ENCODE results near the gene MMP14. TPM values are rescaled to one million over a fixed set of nuclear protein-coding genes. Genes with fewer than 3 reads are reported as not detected.
A peak's percentile ranks its signal among the peaks of the same experiment; 100 is the strongest.

Gene MMP14
- total and polyA plus RNA-seq, 2 experiments from 2014 or later = 7.0 to 56.4 TPM

DNA sequence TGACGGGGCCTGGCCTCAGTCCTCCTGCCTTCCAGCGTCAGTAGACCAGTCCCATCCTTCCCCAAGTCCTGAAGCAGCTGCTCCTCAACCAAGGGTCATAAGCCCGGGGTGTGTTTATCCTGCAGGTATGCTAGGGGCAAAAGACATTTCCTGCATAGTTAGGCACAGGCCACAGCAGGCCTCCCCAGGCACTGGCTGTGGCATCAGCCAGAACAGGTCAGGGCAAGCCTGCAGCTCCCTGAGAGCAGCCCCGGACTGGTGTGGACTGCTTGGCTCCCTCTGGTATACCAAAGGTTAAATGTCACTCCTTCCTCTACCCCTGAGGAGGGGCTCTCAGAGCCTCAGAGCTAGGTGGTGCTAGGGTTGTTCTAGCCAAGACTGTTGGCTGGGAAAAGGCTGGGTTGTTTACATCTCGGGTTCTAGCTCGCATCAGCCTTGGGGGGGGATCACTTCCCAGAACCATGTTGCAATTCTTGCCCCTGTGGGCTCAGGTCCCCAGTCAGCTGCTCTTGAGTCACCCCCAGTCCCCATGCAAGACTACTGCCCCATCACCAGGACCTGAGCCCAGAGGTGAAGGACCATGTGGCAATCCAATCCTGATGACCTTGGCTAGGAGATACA is 2.9 kb downstream of the MMP14 start:
- Mint-ChIP-seq H3K4me3 (peak overlapping the region; percentile 94), H3K4me1 (peaks cover 39% of the 10 kb centered on the region), H3K9me3 (no peaks in the 10 kb centered on the region), H3K36me3 (ENCODE audit: low read depth) (peaks cover 43% of the 10 kb centered on the region), H3K27me3 (ENCODE audit: insufficient read depth, low read depth, poor library complexity) (peaks cover 16% of the 10 kb centered on the region), H3K27ac (peak overlapping the region; percentile 85)
- Histone ChIP-seq H3K9me2 (ENCODE audit: insufficient read depth) (no peaks in the 10 kb centered on the region), H3K4me1 (ENCODE audit: insufficient read depth) (peaks cover 23% of the 10 kb centered on the region), H3K4me2 (peak overlapping the region; percentile 97), H3K27ac (ENCODE audit: low read depth) (no peak overlapping the region), H3K4me3 (peak overlapping the region; percentile 95; the same call in 1 of the 2 replicates), H2AFZ (no peak overlapping the region), H3K36me3 (ENCODE audit: insufficient read depth) (peaks cover 8% of the 10 kb centered on the region), H3F3A (replicated peaks; ENCODE audit: low read depth) (peaks cover 18% of the 10 kb centered on the region), H3K79me2 (replicated peaks; ENCODE audit: insufficient read depth) (peaks cover 26% of the 10 kb centered on the region), H3K27me3 (ENCODE audit: insufficient read depth) (no peaks in the 10 kb centered on the region), H4K20me1 (replicated peaks; ENCODE audit: insufficient read depth) (no peaks in the 10 kb centered on the region)
- DNase-seq (ENCODE audit: low spot score) (no peak), ATAC-seq (no peak; the same call in 2 of the 3 replicates)
- TF ChIP-seq POLR2AphosphoS5 (IDR thresholded peaks at IDR 0.05; ENCODE audit: low read depth) (no peak), CREB1 (CRISPR knock-in tag; IDR thresholded peaks at IDR 0.05; ENCODE audit: low read depth) (no peak), JUNB (IDR thresholded peaks at IDR 0.05; ENCODE audit: unreplicated experiment) (no peak)
- TF ChIP-seq, protein P1, sequence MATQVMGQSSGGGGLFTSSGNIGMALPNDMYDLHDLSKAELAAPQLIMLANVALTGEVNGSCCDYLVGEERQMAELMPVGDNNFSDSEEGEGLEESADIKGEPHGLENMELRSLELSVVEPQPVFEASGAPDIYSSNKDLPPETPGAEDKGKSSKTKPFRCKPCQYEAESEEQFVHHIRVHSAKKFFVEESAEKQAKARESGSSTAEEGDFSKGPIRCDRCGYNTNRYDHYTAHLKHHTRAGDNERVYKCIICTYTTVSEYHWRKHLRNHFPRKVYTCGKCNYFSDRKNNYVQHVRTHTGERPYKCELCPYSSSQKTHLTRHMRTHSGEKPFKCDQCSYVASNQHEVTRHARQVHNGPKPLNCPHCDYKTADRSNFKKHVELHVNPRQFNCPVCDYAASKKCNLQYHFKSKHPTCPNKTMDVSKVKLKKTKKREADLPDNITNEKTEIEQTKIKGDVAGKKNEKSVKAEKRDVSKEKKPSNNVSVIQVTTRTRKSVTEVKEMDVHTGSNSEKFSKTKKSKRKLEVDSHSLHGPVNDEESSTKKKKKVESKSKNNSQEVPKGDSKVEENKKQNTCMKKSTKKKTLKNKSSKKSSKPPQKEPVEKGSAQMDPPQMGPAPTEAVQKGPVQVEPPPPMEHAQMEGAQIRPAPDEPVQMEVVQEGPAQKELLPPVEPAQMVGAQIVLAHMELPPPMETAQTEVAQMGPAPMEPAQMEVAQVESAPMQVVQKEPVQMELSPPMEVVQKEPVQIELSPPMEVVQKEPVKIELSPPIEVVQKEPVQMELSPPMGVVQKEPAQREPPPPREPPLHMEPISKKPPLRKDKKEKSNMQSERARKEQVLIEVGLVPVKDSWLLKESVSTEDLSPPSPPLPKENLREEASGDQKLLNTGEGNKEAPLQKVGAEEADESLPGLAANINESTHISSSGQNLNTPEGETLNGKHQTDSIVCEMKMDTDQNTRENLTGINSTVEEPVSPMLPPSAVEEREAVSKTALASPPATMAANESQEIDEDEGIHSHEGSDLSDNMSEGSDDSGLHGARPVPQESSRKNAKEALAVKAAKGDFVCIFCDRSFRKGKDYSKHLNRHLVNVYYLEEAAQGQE (IDR thresholded peaks at IDR 0.05; ENCODE audit: unreplicated experiment) = no peak

DNA sequence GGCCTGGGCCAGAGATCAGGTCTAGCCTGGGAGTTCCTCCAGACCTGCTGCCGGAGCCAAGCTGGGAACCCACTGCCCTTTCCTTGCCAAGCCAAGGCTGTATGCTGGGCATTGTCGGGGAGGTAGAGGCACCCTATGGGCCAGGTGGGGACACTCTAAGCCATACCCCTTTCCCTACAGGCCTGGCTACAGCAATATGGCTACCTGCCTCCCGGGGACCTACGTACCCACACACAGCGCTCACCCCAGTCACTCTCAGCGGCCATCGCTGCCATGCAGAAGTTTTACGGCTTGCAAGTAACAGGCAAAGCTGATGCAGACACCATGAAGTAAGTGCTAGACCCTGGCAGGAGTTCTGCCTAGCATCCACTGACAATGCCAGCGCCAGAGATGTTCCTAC is 4.9 kb downstream of the MMP14 start:
- Mint-ChIP-seq H3K4me1 (peaks cover 29% of the 10 kb centered on the region), H3K4me3 (no peak overlapping the region), H3K27ac (no peak overlapping the region), H3K36me3 (ENCODE audit: low read depth) (peaks cover 48% of the 10 kb centered on the region), H3K27me3 (ENCODE audit: insufficient read depth, low read depth, poor library complexity) (peaks cover 18% of the 10 kb centered on the region), H3K9me3 (no peaks in the 10 kb centered on the region)
- DNase-seq (ENCODE audit: low spot score) (no peak), ATAC-seq (no peak)
- Histone ChIP-seq H3K27me3 (ENCODE audit: insufficient read depth) (no peaks in the 10 kb centered on the region), H3F3A (replicated peaks; ENCODE audit: low read depth) (peaks cover 6% of the 10 kb centered on the region; the same call in 1 of the 2 replicates), H3K4me2 (no peak overlapping the region), H3K4me3 (no peak overlapping the region), H3K4me1 (ENCODE audit: insufficient read depth) (peaks cover 14% of the 10 kb centered on the region; the same call in 1 of the 2 replicates), H3K36me3 (ENCODE audit: insufficient read depth) (no peaks in the 10 kb centered on the region; the same call in 1 of the 2 replicates), H4K20me1 (replicated peaks; ENCODE audit: insufficient read depth) (no peaks in the 10 kb centered on the region), H3K27ac (ENCODE audit: low read depth) (no peak overlapping the region), H2AFZ (no peak overlapping the region), H3K9me2 (ENCODE audit: insufficient read depth) (no peaks in the 10 kb centered on the region), H3K79me2 (replicated peaks; ENCODE audit: insufficient read depth) (peaks cover 26% of the 10 kb centered on the region)
- TF ChIP-seq, protein P2, sequence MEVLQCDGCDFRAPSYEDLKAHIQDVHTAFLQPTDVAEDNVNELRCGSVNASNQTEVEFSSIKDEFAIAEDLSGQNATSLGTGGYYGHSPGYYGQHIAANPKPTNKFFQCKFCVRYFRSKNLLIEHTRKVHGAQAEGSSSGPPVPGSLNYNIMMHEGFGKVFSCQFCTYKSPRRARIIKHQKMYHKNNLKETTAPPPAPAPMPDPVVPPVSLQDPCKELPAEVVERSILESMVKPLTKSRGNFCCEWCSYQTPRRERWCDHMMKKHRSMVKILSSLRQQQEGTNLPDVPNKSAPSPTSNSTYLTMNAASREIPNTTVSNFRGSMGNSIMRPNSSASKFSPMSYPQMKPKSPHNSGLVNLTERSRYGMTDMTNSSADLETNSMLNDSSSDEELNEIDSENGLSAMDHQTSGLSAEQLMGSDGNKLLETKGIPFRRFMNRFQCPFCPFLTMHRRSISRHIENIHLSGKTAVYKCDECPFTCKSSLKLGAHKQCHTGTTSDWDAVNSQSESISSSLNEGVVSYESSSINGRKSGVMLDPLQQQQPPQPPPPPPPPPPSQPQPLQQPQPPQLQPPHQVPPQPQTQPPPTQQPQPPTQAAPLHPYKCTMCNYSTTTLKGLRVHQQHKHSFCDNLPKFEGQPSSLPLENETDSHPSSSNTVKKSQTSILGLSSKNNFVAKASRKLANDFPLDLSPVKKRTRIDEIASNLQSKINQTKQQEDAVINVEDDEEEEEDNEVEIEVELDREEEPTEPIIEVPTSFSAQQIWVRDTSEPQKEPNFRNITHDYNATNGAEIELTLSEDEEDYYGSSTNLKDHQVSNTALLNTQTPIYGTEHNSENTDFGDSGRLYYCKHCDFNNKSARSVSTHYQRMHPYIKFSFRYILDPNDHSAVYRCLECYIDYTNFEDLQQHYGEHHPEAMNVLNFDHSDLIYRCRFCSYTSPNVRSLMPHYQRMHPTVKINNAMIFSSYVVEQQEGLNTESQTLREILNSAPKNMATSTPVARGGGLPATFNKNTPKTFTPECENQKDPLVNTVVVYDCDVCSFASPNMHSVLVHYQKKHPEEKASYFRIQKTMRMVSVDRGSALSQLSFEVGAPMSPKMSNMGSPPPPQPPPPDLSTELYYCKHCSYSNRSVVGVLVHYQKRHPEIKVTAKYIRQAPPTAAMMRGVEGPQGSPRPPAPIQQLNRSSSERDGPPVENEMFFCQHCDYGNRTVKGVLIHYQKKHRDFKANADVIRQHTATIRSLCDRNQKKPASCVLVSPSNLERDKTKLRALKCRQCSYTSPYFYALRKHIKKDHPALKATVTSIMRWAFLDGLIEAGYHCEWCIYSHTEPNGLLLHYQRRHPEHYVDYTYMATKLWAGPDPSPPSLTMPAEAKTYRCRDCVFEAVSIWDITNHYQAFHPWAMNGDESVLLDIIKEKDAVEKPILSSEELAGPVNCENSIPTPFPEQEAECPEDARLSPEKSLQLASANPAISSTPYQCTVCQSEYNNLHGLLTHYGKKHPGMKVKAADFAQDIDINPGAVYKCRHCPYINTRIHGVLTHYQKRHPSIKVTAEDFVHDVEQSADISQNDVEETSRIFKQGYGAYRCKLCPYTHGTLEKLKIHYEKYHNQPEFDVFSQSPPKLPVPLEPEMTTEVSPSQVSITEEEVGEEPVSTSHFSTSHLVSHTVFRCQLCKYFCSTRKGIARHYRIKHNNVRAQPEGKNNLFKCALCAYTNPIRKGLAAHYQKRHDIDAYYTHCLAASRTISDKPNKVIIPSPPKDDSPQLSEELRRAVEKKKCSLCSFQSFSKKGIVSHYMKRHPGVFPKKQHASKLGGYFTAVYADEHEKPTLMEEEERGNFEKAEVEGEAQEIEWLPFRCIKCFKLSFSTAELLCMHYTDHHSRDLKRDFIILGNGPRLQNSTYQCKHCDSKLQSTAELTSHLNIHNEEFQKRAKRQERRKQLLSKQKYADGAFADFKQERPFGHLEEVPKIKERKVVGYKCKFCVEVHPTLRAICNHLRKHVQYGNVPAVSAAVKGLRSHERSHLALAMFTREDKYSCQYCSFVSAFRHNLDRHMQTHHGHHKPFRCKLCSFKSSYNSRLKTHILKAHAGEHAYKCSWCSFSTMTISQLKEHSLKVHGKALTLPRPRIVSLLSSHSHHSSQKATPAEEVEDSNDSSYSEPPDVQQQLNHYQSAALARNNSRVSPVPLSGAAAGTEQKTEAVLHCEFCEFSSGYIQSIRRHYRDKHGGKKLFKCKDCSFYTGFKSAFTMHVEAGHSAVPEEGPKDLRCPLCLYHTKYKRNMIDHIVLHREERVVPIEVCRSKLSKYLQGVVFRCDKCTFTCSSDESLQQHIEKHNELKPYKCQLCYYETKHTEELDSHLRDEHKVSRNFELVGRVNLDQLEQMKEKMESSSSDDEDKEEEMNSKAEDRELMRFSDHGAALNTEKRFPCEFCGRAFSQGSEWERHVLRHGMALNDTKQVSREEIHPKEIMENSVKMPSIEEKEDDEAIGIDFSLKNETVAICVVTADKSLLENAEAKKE (CRISPR knock-in tag; IDR thresholded peaks at IDR 0.05) = no peak
- TF ChIP-seq NANOG (IDR thresholded peaks at IDR 0.05; ENCODE audit: borderline replicate concordance) = no peak
- TF ChIP-seq EZH2 (IDR thresholded peaks at IDR 0.05; ENCODE audit: low read depth, unreplicated experiment) = no peak
- TF ChIP-seq EZH2phosphoT487 (IDR thresholded peaks at IDR 0.05; ENCODE audit: unreplicated experiment) = no peak
- no peak for TF ChIP-seq CREB1 (CRISPR knock-in tag; IDR thresholded peaks at IDR 0.05; ENCODE audit: low read depth)
- no peak for TF ChIP-seq POLR2AphosphoS5 (IDR thresholded peaks at IDR 0.05; ENCODE audit: low read depth)
- TF ChIP-seq ZNF114 (CRISPR knock-in tag; IDR thresholded peaks at IDR 0.05) = no peak
- TF ChIP-seq JUNB (IDR thresholded peaks at IDR 0.05; ENCODE audit: unreplicated experiment) = no peak
- TF ChIP-seq, protein P3, sequence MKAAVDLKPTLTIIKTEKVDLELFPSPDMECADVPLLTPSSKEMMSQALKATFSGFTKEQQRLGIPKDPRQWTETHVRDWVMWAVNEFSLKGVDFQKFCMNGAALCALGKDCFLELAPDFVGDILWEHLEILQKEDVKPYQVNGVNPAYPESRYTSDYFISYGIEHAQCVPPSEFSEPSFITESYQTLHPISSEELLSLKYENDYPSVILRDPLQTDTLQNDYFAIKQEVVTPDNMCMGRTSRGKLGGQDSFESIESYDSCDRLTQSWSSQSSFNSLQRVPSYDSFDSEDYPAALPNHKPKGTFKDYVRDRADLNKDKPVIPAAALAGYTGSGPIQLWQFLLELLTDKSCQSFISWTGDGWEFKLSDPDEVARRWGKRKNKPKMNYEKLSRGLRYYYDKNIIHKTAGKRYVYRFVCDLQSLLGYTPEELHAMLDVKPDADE (IDR thresholded peaks at IDR 0.05) = no peak

Data from GM23338 (cell line).